LHCN-M2 (cell line): Measurements from ENCODE around the gene LNX2. TPM values are rescaled to one million over a fixed set of nuclear protein-coding genes. Genes with fewer than 3 reads are reported as not detected.

ENCODE experiments used
- DNase-seq: peaks from one replicate; pipeline ENCODE4 v3.0.0-alpha.2; 2012; ENCODE audit warnings: low read depth
- polyA plus RNA-seq: library from polyadenylated mRNA; unstranded; fragments of >200 nt; gene quantifications from one replicate; pipeline ENCODE4 v1.2.1, GENCODE V29; 2012; ENCODE audit warnings: missing spikeins
- total RNA-seq: library from RNA; depleted of rRNA; stranded (reverse); fragments of >200 nt; gene quantifications from 2 replicates; pipeline ENCODE4 v1.2.3, GENCODE V29; 2014; rRNA removed

LNX2 gene
- total RNA-seq: 7.3 and 7.8 TPM in 2 replicates
- 2.2 TPM for polyA plus RNA-seq

- DNase-seq: peak; percentile 95
Observed at GRCh38 chr13:27620377-27621115, at the start of gene LNX2. TSS of gene LNX2 (minus strand) at chr13:27620529. CDS start at chr13:27581703, 38,826 bp downstream.

GRCh38 chr13:27667946-27668345, 47.6 kb upstream of the LNX2 start:
- DNase-seq: peak; percentile 64

DNA sequence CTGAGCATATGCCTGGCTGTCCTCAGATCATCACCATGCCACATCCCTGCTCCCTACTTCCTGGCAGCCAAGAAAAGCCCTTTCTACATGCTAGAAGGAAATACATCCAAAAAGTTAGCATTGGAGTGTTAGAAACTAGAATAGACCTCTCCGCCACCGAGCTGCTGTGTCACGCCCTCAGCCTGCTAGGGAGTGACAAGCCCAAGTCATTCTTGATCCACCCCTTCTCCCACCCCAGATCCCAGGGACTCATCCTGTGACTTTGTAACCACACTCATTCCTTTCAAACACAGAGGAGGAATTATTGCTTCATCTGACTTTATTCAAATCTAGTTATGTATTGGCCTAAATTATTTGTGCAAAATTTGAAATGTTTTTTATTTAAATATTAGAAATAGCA, 46.6 kb upstream of the LNX2 start:
- no peak for DNase-seq

- DNase-seq: no peak
Observed at GRCh38 chr13:27665761-27666160, 45.4 kb upstream of the LNX2 start.

DNA sequence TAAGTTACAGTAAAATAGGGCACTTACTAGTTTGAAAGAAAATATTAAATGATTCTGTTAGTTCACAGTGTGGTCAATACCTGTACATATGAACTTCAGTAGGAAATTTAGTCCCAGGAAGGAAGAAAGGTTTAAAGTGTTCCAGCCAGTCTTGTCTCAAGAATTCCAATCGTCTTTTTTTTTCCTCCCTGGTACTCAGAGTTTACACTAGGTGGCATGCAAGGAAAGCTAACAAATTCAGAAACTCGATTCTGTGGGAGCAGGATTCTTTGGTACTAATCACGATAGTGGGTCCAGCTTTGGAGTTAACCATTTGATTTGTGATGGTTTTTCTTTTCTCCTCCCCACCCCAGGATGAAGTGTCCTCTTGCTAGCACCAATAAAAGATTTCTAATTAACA, 45.0 kb upstream of the LNX2 start:
- DNase-seq: no peak

DNA sequence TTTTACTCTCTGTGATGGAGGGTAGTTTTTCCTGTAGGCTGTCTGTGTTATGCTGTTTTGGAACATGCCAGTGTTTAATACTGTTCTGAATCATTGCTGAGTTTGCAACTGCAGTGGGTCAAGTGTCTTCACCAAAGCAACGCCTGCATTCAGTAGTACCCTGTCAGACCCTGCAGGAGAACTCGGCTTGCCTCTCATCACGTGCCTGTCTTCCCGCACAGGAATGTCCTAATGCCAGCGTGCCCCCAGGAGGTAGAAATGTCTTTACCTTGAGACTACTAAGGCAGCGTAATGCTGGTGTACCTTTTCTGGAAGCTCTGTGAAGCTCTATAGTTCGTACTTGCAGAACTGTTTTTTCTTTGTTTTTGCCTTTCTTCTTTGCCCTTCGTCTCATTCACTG, 43.6 kb upstream of the LNX2 start:
- no peak for DNase-seq

DNA sequence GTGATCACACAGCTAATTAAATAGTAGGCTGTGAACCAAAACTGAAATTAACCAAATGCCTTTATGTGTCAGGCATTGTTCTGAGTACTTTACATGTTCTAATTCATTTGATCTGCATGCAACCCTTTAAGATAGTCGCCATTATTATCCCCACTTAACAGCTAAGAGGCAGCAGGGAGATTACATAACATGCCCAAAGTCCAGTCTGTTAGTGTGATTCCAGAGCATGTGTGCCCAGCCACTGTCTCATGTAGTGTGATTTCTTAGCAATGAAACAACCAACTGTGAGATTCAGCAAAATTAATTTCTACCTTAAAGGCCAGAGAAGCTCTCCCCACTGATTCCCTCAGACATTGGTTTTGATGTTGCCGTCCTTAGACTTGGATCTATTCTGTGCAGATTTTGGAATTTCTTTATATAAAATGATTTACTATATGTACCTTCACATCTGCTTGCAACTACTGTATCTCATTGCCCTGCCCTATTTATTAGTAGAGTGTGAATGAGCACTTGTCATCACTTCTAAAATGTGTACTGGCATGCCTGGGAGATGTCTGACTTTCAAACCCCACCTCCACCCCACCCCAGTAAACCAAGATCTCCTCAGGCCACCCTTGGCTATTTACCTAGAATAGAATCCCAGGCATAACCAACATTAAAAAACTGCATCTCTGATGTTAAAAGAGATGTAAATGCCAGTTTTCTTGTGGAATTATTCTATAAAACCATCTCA, 42.6 kb upstream of the LNX2 start:
- no peak for DNase-seq

DNA sequence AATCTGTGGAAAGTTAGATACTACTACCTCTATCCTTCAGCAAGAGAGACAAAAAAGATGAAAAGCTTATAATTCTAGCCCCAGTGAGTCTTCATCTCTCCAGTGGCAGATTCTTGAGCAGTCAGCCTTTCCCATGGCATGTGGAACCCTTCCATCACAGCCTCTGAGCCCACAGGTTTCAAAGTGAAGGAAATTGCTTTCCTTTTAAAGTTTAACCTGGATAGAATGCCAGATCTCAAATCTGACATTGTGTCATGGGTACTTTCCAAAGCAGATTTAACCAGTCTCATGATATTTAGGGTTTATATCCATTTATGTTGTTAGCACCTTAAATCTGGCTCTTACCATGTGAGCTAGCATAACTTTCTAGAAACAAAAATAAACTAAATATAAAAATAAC, 40.7 kb upstream of the LNX2 start:
- DNase-seq: no peak

- no peak for DNase-seq
Observed at GRCh38 chr13:27660511-27660910, 40.2 kb upstream of the LNX2 start.

DNA sequence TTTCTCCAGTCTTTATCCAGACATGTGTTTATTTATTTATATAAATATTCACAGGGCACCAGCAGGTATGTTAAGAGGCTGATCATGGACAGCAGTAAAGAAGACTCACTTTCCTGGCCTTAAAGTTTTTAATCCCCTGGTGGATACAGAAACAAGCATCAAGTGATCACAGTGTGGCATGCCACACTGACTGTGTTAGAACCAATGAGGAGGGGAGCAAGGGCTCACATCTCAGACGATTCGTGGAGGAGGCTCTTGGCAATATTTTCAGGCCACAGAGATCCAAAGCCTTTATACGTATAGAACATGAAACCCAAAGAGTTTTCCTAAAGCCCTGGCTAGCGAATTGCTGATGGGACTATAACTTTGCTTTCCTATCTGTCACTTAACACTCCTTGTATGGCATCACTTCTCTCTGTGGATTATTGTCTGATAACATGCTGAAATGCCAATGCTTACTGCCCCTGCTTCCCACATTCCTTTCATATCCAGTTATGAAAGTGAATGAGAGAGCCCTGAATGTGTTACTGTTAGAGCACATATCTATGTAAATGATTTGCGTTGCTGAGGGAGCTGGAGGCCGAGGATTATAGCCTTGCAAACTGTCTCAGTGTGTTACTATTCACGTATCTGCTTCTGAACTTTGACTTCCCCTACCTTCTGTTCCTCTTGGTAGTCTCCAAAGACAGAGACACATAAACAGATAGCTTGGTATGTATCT, 39.0 kb upstream of the LNX2 start:
- DNase-seq: no peak

- peak; percentile 49 for DNase-seq
Observed at GRCh38 chr13:27658546-27658945, 38.2 kb upstream of the LNX2 start.

DNA sequence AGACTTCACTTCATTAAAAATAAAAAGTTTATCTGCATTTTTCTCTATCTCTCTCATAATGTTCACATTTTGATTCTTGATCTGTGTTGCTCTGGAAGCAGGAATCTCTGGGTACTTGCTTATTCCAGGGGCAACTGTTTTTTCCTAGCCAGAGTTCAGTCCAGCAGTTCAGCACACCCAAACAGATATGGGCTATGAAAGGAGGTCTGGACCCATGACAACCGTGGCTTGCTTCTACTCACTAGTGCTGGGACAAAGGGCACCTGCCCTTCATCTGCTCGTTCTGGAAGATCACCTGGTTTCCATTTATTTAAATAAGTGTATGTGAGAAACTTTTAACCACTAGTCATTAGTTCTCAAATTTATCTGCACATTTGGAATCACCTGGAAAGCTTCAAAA, 37.4 kb upstream of the LNX2 start:
- no peak for DNase-seq

DNA sequence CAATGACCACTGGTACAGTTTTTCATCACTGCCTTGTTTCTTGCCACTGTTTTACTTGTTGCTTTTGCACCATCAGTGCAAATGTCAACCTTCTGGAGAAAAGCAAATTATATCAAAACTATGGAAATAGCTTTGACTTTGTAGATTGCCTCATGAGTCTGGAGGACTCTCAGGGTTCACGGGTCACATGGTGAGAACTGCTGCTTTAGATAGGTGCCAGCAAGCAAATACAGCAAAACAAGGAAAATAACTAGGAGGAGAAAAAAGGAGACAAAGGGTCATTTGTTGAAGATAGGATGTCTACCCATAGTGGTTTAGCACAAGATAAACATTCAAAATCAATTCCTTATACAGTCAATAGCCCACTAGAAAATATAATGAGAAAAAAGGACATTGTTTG, 34.5 kb upstream of the LNX2 start:
- DNase-seq: no peak

- DNase-seq: no peak
Observed at GRCh38 chr13:27654059-27654458, 33.7 kb upstream of the LNX2 start.

GRCh38 chr13:27650312-27650711, 30.0 kb upstream of the LNX2 start:
- DNase-seq: no peak

GRCh38 chr13:27644302-27644701, 24.0 kb upstream of the LNX2 start:
- peak; percentile 35 for DNase-seq

- DNase-seq: no peak
Observed at GRCh38 chr13:27643334-27644132, 23.2 kb upstream of the LNX2 start.

GRCh38 chr13:27641711-27642502, 21.6 kb upstream of the LNX2 start:
- no peak for DNase-seq

- DNase-seq: no peak
Observed at GRCh38 chr13:27639186-27639585, 18.9 kb upstream of the LNX2 start.

DNA sequence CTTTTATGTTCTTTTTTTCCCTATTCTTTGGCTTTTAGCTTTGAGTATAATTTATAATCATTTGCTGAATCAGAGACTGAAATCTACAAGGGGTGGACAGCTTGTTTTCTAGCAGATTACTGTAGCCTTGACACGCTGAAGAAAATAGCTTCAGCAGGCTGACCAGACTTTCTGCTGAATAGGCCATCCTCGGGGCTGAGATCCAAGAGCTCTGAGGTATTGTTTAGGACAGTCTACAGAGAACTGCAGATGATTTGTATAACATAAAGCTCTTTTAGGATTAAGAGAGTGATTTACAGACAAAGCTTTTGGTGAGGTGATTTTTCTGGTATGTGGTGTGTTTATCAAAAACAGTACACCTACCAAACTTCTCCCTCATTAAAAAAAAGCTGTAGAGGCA, 18.2 kb upstream of the LNX2 start:
- no peak for DNase-seq

- no peak for DNase-seq
Observed at GRCh38 chr13:27638001-27638400, 17.7 kb upstream of the LNX2 start.
